Panc1 (cell line): ENCODE results near the gene TTC21B. TPM values are rescaled to one million over a fixed set of nuclear protein-coding genes. Genes with fewer than 3 reads are reported as not detected.

Experiments used
- ATAC-seq: fragments of 200-7000 bp; cut with Tn5 transposase; 2 replicates; pipeline ENCODE4 v1.9.1; 2020; ENCODE audit warnings: mild to moderate bottlenecking, moderate library complexity
- BruUV-seq: library from RNA; stranded (reverse); fragments of 400-500 nt; replicated peaks from 2 replicates; lab custom pipeline; 2021; lab: Mats Ljungman, UMichigan
- CTCF ChIA-PET: fragments of 300-600 bp; sonication (Branson Sonifier 250); formaldehyde crosslinking; loops from one replicate; lab custom pipeline; 2022; ENCODE audit warnings: antibody characterized with exemption; lab: Charles Lee
- POLR2A ChIA-PET: fragments of 300-600 bp; sonication (Branson Sonifier 250); formaldehyde crosslinking; loops from one replicate; lab custom pipeline; 2022; ENCODE audit warnings: antibody characterized with exemption; lab: Charles Lee
- DNase-seq: peaks from one replicate; pipeline ENCODE4 v3.0.0-alpha.2; 2010; ENCODE audit warnings: low read depth, low spot score
- H3K27ac ChIP-seq: 2 replicates; pipeline ENCODE4 v1.5.1; 2011; ENCODE audit warnings: mild to moderate bottlenecking, low read length, inconsistent platforms
- H3K27me3 ChIP-seq: fragments of 200-500 bp; sonication (Bioruptor generic); 2 replicates; pipeline ENCODE4 v1.6.0; 2014; ENCODE audit warnings: low read length, inconsistent platforms; ENCODE audit not compliant: control insufficient read depth, insufficient read depth
- H3K36me3 ChIP-seq: fragments of 200-500 bp; sonication (Bioruptor generic); 2 replicates; pipeline ENCODE4 v1.5.1; 2014; ENCODE audit warnings: inconsistent platforms, mild to moderate bottlenecking, low read length, moderate library complexity; ENCODE audit not compliant: control insufficient read depth, insufficient read depth
- H3K4me1 ChIP-seq: 2 replicates; pipeline ENCODE4 v1.5.1; 2011; ENCODE audit warnings: inconsistent platforms, mild to moderate bottlenecking, low read length, moderate library complexity; ENCODE audit not compliant: control insufficient read depth, insufficient read depth
- H3K4me3 ChIP-seq, 2 experiments: 2 replicates each; pipeline ENCODE4 v1.5.1; 2011 to 2012; ENCODE audit warnings: low read depth in 2 of 2, low read length in 2 of 2, mild to moderate bottlenecking in 2 of 2, inconsistent platforms in 1 of 2, moderate library complexity in 1 of 2
- H3K9me3 ChIP-seq: fragments of 200-500 bp; sonication (Bioruptor generic); 2 replicates; pipeline ENCODE4 v1.5.1; 2014; ENCODE audit warnings: low read depth, mild to moderate bottlenecking, inconsistent platforms, low read length, moderate library complexity; ENCODE audit not compliant: control insufficient read depth, insufficient read depth
- POLR2AphosphoS5 ChIP-seq: IDR thresholded peaks from 2 replicates; pipeline ENCODE4 v1.6.1; 2012; ENCODE audit warnings: mild to moderate bottlenecking, low read depth, low read length, moderate library complexity
- SIN3A ChIP-seq: IDR thresholded peaks from 2 replicates; pipeline ENCODE4 v1.6.1; 2012; ENCODE audit warnings: low read depth, mild to moderate bottlenecking, low read length, moderate library complexity, borderline replicate concordance; ENCODE audit not compliant: insufficient read depth
- TCF7L2 ChIP-seq: IDR thresholded peaks from 2 replicates; pipeline ENCODE4 v1.6.1; 2011; ENCODE audit warnings: mild to moderate bottlenecking, low read depth, low read length, inconsistent platforms
- in situ Hi-C: cut with HindIII; loops from 2 replicates; pipeline ENCODE4 v1.10.0; 2016; ENCODE audit warnings: low sequenced_read_pairs, low pct_unique_long_range_greater_than_20kb
- intact Hi-C: fragments of 100-400 bp; cut with micrococcal nuclease; formaldehyde crosslinking; loops from one replicate; pipeline ENCODE4 v1.10.0; 2022; ENCODE audit not compliant: unreplicated experiment
- total RNA-seq: library from RNA; stranded (reverse); gene quantifications from one replicate; pipeline ENCODE4 v1.2.1, GENCODE V29; 2021; ENCODE audit not compliant: unreplicated experiment
- TF ChIP-seq, protein P1 (sequence below), 2 experiments: IDR thresholded peaks; 2 replicates each; pipeline ENCODE4 v1.6.1; 2011 to 2012; ENCODE audit warnings: low read depth in 2 of 2, control low read depth in 1 of 2, low read length in 1 of 2, mild to moderate bottlenecking in 1 of 2, moderate library complexity in 1 of 2; ENCODE audit not compliant: insufficient read depth in 1 of 2
- TF ChIP-seq, protein P2 (sequence below): fragments of 450-650 bp; IDR thresholded peaks from 2 replicates; pipeline ENCODE4 v1.5.1; 2017; ENCODE audit warnings: mild to moderate bottlenecking

Gene TTC21B
- total RNA-seq, 1 experiment from 2014 or later = 12.4 TPM

DNA sequence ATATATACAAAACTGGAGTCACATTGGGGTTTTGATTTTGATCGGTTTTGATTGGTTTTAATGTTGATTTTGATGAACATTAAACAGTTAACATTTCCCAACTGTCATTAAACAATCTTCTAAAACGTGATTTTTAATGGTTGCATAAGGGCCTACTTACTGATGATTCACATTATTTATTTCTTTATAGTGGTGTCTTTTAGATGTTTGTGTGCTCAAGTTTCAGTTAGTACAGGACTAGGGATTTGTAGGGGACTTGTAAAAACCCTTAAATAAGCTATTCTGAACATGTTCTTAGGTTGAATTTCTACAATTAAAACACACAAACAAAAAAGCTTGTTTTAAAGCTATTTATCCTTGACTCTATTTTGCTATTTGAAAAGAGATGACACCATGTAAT, 61.6 kb downstream of the TTC21B start:
- BruUV-seq = no TSS peak
- TF ChIP-seq POLR2AphosphoS5 (no peak), SIN3A (no peak), TCF7L2 (no peak)
- TF ChIP-seq, protein P1, sequence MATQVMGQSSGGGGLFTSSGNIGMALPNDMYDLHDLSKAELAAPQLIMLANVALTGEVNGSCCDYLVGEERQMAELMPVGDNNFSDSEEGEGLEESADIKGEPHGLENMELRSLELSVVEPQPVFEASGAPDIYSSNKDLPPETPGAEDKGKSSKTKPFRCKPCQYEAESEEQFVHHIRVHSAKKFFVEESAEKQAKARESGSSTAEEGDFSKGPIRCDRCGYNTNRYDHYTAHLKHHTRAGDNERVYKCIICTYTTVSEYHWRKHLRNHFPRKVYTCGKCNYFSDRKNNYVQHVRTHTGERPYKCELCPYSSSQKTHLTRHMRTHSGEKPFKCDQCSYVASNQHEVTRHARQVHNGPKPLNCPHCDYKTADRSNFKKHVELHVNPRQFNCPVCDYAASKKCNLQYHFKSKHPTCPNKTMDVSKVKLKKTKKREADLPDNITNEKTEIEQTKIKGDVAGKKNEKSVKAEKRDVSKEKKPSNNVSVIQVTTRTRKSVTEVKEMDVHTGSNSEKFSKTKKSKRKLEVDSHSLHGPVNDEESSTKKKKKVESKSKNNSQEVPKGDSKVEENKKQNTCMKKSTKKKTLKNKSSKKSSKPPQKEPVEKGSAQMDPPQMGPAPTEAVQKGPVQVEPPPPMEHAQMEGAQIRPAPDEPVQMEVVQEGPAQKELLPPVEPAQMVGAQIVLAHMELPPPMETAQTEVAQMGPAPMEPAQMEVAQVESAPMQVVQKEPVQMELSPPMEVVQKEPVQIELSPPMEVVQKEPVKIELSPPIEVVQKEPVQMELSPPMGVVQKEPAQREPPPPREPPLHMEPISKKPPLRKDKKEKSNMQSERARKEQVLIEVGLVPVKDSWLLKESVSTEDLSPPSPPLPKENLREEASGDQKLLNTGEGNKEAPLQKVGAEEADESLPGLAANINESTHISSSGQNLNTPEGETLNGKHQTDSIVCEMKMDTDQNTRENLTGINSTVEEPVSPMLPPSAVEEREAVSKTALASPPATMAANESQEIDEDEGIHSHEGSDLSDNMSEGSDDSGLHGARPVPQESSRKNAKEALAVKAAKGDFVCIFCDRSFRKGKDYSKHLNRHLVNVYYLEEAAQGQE (IDR thresholded peaks at IDR 0.05; ENCODE audit: insufficient read depth in 1 of 2, low read depth in 2 of 2, low read length in 1 of 2) = no peak
- TF ChIP-seq, protein P2, sequence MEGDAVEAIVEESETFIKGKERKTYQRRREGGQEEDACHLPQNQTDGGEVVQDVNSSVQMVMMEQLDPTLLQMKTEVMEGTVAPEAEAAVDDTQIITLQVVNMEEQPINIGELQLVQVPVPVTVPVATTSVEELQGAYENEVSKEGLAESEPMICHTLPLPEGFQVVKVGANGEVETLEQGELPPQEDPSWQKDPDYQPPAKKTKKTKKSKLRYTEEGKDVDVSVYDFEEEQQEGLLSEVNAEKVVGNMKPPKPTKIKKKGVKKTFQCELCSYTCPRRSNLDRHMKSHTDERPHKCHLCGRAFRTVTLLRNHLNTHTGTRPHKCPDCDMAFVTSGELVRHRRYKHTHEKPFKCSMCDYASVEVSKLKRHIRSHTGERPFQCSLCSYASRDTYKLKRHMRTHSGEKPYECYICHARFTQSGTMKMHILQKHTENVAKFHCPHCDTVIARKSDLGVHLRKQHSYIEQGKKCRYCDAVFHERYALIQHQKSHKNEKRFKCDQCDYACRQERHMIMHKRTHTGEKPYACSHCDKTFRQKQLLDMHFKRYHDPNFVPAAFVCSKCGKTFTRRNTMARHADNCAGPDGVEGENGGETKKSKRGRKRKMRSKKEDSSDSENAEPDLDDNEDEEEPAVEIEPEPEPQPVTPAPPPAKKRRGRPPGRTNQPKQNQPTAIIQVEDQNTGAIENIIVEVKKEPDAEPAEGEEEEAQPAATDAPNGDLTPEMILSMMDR = no peak
- Histone ChIP-seq H3K27me3 (no peaks in the 10 kb centered on the region), H3K4me1 (no peaks in the 10 kb centered on the region), H3K36me3 (peaks cover 6% of the 10 kb centered on the region; the same call in 1 of the 2 replicates), H3K27ac (no peak overlapping the region), H3K9me3 (no peaks in the 10 kb centered on the region), H3K4me3 (no peak overlapping the region)
- DNase-seq (no peak), ATAC-seq (no peak)
- intact Hi-C loops (no loop called here), in situ Hi-C loops (no loop called here)
- ChIA-PET POLR2A (no interaction called here), CTCF (no interaction called here)

DNA sequence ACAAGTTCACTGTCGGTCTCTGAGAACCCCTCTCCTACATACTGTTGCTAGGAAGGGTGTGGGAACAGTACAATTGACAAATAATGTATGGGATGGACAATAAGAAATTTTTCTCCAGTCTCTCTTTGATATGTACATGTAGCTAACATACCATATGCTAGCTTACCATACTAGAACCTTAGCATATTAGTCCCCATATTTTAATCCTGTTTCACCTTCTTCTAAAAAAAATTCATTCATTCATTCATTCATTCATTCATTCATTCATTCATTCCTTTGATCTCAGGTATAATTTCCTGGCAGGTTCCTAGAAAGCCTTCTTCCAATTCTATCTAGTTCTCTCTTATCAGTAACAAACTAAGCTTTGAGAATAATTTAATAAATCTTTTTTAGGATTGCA, 62.2 kb downstream of the TTC21B start:
- no TSS peak for BruUV-seq
- no peak for ATAC-seq
- H3K4me3 ChIP-seq = no peak overlapping the region
- H3K27me3 ChIP-seq = no peaks in the 10 kb centered on the region
- TF ChIP-seq TCF7L2 = no peak
- TF ChIP-seq POLR2AphosphoS5 = no peak
- TF ChIP-seq, protein P1 (IDR thresholded peaks at IDR 0.05; ENCODE audit: insufficient read depth in 1 of 2, low read depth in 2 of 2, low read length in 1 of 2) = no peak
- TF ChIP-seq, protein P2 = no peak
- no peak for TF ChIP-seq SIN3A
- no peak for DNase-seq
- in situ Hi-C loops (no loop called here), intact Hi-C loops (no loop called here)
- H3K27ac ChIP-seq = no peak overlapping the region
- H3K4me1 ChIP-seq = no peaks in the 10 kb centered on the region
- no peaks in the 10 kb centered on the region for H3K9me3 ChIP-seq
- H3K36me3 ChIP-seq = peaks cover 6% of the 10 kb centered on the region; the same call in 1 of the 2 replicates
- POLR2A ChIA-PET = no interaction called here
- CTCF ChIA-PET = no interaction called here
